Measurements from ENCODE around the gene PROC.

PROC gene

GRCh38 chr2:127428057-127428814 lies 10.0 kb downstream of the PROC start:
- CTCF ChIA-PET, result interaction anchor here (0.6 to 1.3 kb wide), 2 partner anchors 12 to 130 kb away, joined by 3 read pairs; no protein-coding TSS in a partner anchor
- POLR2A ChIA-PET, result no interaction called here
- H3K4me3 ChIP-seq (ENCODE audit: low read depth, low read length), result no peak overlapping the region
- H3K27ac ChIP-seq (ENCODE audit: extremely low read depth, low read depth, low read length), result no peak overlapping the region
- no peaks in the 10 kb centered on the region for H3K4me1 ChIP-seq (ENCODE audit: control insufficient read depth, insufficient read depth, low read length)
- no peaks in the 10 kb centered on the region for H3K9me3 ChIP-seq (ENCODE audit: control insufficient read depth, insufficient read depth, low read depth, low read length)
- TF ChIP-seq ZNF677 (tag by site-specific recombination; IDR thresholded peaks at IDR 0.05) (no peak), ZNF23 (tag by site-specific recombination; IDR thresholded peaks at IDR 0.05; ENCODE audit: borderline replicate concordance) (no peak), ZNF549 (tag by site-specific recombination; IDR thresholded peaks at IDR 0.05) (no peak), ZNF548 (tag by site-specific recombination; IDR thresholded peaks at IDR 0.05) (no peak), SCRT2 (tag by site-specific recombination; IDR thresholded peaks at IDR 0.05) (no peak; the same call in 1 of the 2 replicates), ZSCAN4 (tag by site-specific recombination; IDR thresholded peaks at IDR 0.05) (no peak), INSM2 (tag by site-specific recombination; IDR thresholded peaks at IDR 0.05) (no peak), BCL11A (tag by site-specific recombination; IDR thresholded peaks at IDR 0.05; ENCODE audit: low read depth) (no peak), ZNF16 (tag by site-specific recombination; IDR thresholded peaks at IDR 0.05; ENCODE audit: low read depth) (no peak), ELK4 (IDR thresholded peaks at IDR 0.05; ENCODE audit: borderline replicate concordance, low read depth, low read length) (no peak), KLF8 (tag by site-specific recombination; IDR thresholded peaks at IDR 0.05) (no peak), ZNF341 (tag by site-specific recombination; IDR thresholded peaks at IDR 0.05; ENCODE audit: low read depth) (no peak), ZNF530 (tag by site-specific recombination; IDR thresholded peaks at IDR 0.05; ENCODE audit: low read depth) (no peak), ZNF423 (tag by site-specific recombination; IDR thresholded peaks at IDR 0.05) (no peak), PRDM1 (tag by site-specific recombination; IDR thresholded peaks at IDR 0.05) (no peak), KLF1 (tag by site-specific recombination; IDR thresholded peaks at IDR 0.05) (no peak), ZNF133 (tag by site-specific recombination; IDR thresholded peaks at IDR 0.05) (no peak), EGR2 (tag by site-specific recombination; IDR thresholded peaks at IDR 0.05; ENCODE audit: low read depth) (no peak), ZNF837 (tag by site-specific recombination; IDR thresholded peaks at IDR 0.05) (no peak), ZNF76 (tag by site-specific recombination; IDR thresholded peaks at IDR 0.05; ENCODE audit: borderline replicate concordance, low read depth) (no peak)
- H3K36me3 ChIP-seq (ENCODE audit: control insufficient read depth in 2 of 2, insufficient read depth in 1 of 2, low read length in 2 of 2), result no peaks in the 10 kb centered on the region

- H3K27ac ChIP-seq (ENCODE audit: extremely low read depth, low read depth, low read length), result no peak overlapping the region
- ChIA-PET CTCF (interaction anchor here (0.6 to 1.4 kb wide), 3 partner anchors 13 to 131 kb away, joined by 3 to 4 read pairs (median 3); no protein-coding TSS in a partner anchor), POLR2A (no interaction called here)
- no peak overlapping the region for H3K4me3 ChIP-seq (ENCODE audit: low read depth, low read length)
- TF ChIP-seq ZNF837 (tag by site-specific recombination; IDR thresholded peaks at IDR 0.05) (no peak), SCRT2 (tag by site-specific recombination; IDR thresholded peaks at IDR 0.05) (0 out of 2 replicates have a peak, but pooled peaks have one; percentile 9)
- H3K4me1 ChIP-seq (ENCODE audit: control insufficient read depth, insufficient read depth, low read length), result no peaks in the 10 kb centered on the region
- no peaks in the 10 kb centered on the region for H3K9me3 ChIP-seq (ENCODE audit: control insufficient read depth, insufficient read depth, low read depth, low read length)
- no peaks in the 10 kb centered on the region for H3K36me3 ChIP-seq (ENCODE audit: control insufficient read depth in 2 of 2, insufficient read depth in 1 of 2, low read length in 2 of 2)
Measured at GRCh38 chr2:127428815-127429109, 10.5 kb downstream of the PROC start.

Measured in HEK293 (cell line).